GM12872 (cell line): ENCODE results near the gene EED.

Experiments used
- CTCF ChIP-seq: IDR thresholded peaks from 3 replicates; pipeline ENCODE4 v1.5.1; 2011; ENCODE audit warnings: low read depth, mild to moderate bottlenecking, low read length, moderate library complexity; ENCODE audit not compliant: insufficient read depth

The EED gene

GRCh38 chr11:86244522-86245368 is at the start of gene EED:
Gene EED (plus strand): TSS chr11:86244753. CDS start chr11:86245230, 477 bp downstream.
- no peak for TF ChIP-seq CTCF

GRCh38 chr11:86194998-86195397 is 49.6 kb upstream of the EED start:
- TF ChIP-seq CTCF: no peak

- no peak for TF ChIP-seq CTCF
Observed at GRCh38 chr11:86196085-86196696, 48.4 kb upstream of the EED start.

- no peak for TF ChIP-seq CTCF
Observed at GRCh38 chr11:86196913-86197312, 47.6 kb upstream of the EED start.

- TF ChIP-seq CTCF: no peak
Observed at GRCh38 chr11:86197448-86197847, 47.1 kb upstream of the EED start.

GRCh38 chr11:86198139-86198538 is 46.4 kb upstream of the EED start:
- TF ChIP-seq CTCF: no peak

- TF ChIP-seq CTCF: no peak
Observed at GRCh38 chr11:86199354-86199753, 45.2 kb upstream of the EED start.
